PC-9 (cell line): ENCODE results near the gene ABCD3.
"Not testable (repeated sequence)": the region's sequence is repeated elsewhere in the genome, so short reads cannot be mapped to it uniquely, and the experiment has no call there.

ENCODE experiments used
- EZH2 ChIP-seq: fragments of 200-600 bp; sonication (generic); IDR thresholded peaks from 2 replicates; pipeline ENCODE4 v1.8.0; 2017; ENCODE audit warnings: antibody characterized with exemption, low read depth
- TF ChIP-seq, protein P1 (sequence below): fragments of 200-600 bp; sonication (generic); conservative IDR thresholded peaks from 2 replicates; pipeline ENCODE4 v1.6.1; 2017; ENCODE audit warnings: mixed run types, antibody characterized with exemption, mild to moderate bottlenecking, moderate library complexity

DNA sequence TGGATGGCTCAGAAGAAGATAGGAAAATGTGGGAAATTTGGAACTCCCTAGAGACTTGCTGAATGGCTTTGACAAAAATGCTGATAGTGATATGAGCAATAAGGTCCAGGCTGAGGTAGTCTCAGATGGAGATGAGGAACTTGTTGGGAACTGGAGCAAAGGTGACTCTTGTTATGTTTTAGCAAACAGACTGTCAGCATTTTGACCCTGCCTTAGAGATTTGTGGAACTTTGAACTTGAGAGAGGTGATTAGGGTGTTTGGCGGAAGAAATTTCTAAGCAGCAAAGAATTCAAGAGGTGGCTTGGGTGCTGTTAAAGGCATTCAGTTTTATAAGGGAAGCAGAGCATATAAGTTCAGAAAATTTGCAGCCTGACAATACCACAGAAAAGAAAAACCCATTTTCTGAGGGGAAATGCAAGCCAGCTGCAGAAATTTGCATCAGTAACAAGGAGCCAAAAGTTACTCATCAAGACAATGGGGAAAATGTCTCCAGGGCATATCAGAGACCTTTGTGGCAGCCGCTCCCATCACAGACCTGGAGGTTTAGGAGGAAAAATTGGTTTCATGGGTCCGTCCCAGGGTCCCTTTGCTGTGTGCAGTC, 10.8 kb downstream of the ABCD3 start:
- TF ChIP-seq, protein P1, sequence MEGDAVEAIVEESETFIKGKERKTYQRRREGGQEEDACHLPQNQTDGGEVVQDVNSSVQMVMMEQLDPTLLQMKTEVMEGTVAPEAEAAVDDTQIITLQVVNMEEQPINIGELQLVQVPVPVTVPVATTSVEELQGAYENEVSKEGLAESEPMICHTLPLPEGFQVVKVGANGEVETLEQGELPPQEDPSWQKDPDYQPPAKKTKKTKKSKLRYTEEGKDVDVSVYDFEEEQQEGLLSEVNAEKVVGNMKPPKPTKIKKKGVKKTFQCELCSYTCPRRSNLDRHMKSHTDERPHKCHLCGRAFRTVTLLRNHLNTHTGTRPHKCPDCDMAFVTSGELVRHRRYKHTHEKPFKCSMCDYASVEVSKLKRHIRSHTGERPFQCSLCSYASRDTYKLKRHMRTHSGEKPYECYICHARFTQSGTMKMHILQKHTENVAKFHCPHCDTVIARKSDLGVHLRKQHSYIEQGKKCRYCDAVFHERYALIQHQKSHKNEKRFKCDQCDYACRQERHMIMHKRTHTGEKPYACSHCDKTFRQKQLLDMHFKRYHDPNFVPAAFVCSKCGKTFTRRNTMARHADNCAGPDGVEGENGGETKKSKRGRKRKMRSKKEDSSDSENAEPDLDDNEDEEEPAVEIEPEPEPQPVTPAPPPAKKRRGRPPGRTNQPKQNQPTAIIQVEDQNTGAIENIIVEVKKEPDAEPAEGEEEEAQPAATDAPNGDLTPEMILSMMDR, result not testable (repeated sequence)
- TF ChIP-seq EZH2, result not testable (repeated sequence)
